Skeletal muscle satellite cell (primary cell): ENCODE data around the gene CHST12.
"Not testable (repeated sequence)": the region's sequence is repeated elsewhere in the genome, so short reads cannot be mapped to it uniquely, and the experiment has no call there.

Experiments
- H3K27me3 ChIP-seq: 2 replicates; pipeline ENCODE4 v1.7.0; 2013; ENCODE audit warnings: low read length; ENCODE audit not compliant: control insufficient read depth, insufficient read depth
- H3K36me3 ChIP-seq: 2 replicates; pipeline ENCODE4 v1.7.0; 2013; ENCODE audit warnings: mild to moderate bottlenecking, control low read depth, low read length; ENCODE audit not compliant: insufficient read depth
- H3K4me1 ChIP-seq: 2 replicates; pipeline ENCODE4 v1.7.0; 2013; ENCODE audit warnings: low read length; ENCODE audit not compliant: control insufficient read depth, insufficient read depth
- H3K4me2 ChIP-seq: 2 replicates; pipeline ENCODE4 v1.7.0; 2013; ENCODE audit warnings: mild to moderate bottlenecking, low read length
- H3K4me3 ChIP-seq: 2 replicates; pipeline ENCODE4 v1.7.0; 2013; ENCODE audit warnings: low read length
- H3K9ac ChIP-seq: 2 replicates; pipeline ENCODE4 v1.7.0; 2013; ENCODE audit warnings: mild to moderate bottlenecking, low read depth, low read length, moderate library complexity
- H3K9me3 ChIP-seq: replicated peaks from 2 replicates; pipeline ENCODE4 v1.7.0; 2013; ENCODE audit warnings: mild to moderate bottlenecking, control low read depth, low read length

CHST12 gene

GRCh38 chr7:2379821-2380450 is 23.5 kb upstream of the CHST12 start:
- H3K9ac ChIP-seq: no peak overlapping the region
- H3K36me3 ChIP-seq: peaks cover 65% of the 10 kb centered on the region
- H3K4me2 ChIP-seq: no peak overlapping the region
- H3K4me3 ChIP-seq: no peak overlapping the region
- H3K4me1 ChIP-seq: no peaks in the 10 kb centered on the region
- no peaks in the 10 kb centered on the region for H3K27me3 ChIP-seq
- H3K9me3 ChIP-seq: no peaks in the 10 kb centered on the region

- Histone ChIP-seq H3K27me3 (no peaks in the 10 kb centered on the region), H3K9me3 (no peaks in the 10 kb centered on the region), H3K9ac (no peak overlapping the region), H3K4me1 (no peaks in the 10 kb centered on the region), H3K4me2 (no peak overlapping the region), H3K36me3 (peaks cover 60% of the 10 kb centered on the region), H3K4me3 (no peak overlapping the region)
Measured at GRCh38 chr7:2380461-2380860, 22.9 kb upstream of the CHST12 start.

DNA sequence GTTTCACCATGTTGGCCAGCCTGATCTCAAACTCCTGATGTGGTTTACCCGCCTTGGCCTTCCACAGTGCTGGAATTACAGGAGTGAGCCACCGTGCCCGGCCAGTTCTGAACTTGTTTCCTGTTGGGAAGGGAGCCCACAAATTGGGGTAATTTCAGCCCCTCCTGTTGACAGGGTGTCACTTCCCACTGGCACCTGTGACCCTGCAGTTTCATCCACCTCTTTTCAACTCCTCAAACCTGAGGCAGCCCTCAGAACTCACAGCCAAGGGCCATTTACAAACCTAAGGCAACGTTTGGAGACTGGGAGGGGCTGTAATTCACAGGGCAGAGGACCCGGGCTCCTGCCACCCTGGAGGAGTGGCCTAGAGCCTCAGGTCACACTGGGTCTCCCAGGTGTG is 22.2 kb upstream of the CHST12 start:
- H3K9ac ChIP-seq: no peak overlapping the region
- H3K36me3 ChIP-seq: peaks cover 52% of the 10 kb centered on the region
- no peak overlapping the region for H3K4me2 ChIP-seq
- H3K9me3 ChIP-seq: no peaks in the 10 kb centered on the region
- no peak overlapping the region for H3K4me3 ChIP-seq
- H3K27me3 ChIP-seq: no peaks in the 10 kb centered on the region
- H3K4me1 ChIP-seq: no peaks in the 10 kb centered on the region

- Histone ChIP-seq H3K4me3 (no peak overlapping the region), H3K4me2 (no peak overlapping the region), H3K27me3 (no peaks in the 10 kb centered on the region), H3K9ac (no peak overlapping the region), H3K36me3 (peaks cover 45% of the 10 kb centered on the region), H3K4me1 (no peaks in the 10 kb centered on the region), H3K9me3 (no peaks in the 10 kb centered on the region)
Measured at GRCh38 chr7:2381881-2382509, 21.4 kb upstream of the CHST12 start.

DNA sequence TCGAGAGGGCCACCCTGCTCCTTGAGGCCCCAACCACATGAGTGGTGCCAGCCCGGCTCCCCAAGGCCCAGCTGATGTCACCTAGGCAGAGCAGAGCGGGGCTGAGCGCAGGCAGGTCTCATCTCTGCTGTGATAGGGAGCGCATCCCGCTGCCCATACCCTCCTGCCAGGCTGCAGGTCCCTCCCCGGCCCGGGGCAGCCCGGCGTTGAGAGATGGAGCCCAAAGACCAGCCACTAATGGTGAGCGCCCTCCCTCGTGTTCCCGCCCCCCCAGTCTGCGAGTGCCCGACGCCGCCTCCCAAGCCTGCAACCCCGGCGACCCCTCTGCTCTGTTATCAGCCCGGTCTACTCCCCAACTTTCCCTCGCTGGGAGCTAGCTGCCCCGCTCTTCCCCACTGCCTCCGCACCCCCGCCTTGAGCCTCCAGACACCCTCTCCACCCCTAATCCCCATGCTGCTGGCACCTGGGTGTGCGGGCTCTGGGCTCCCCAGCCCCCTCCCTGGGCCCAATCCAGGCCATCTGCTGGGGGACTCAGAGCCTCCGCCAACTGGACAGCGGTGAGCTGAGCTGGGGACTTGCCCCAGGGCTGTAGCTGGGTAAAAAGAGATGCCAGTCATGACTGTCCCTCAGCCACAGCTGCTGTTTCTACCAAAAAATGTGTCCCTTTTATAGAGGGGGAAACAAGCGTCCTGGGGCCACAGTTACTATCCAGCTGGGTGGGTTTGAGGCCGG is 19.7 kb upstream of the CHST12 start:
- Histone ChIP-seq H3K36me3 (peaks cover 35% of the 10 kb centered on the region), H3K9ac (no peak overlapping the region), H3K27me3 (no peaks in the 10 kb centered on the region), H3K4me1 (no peaks in the 10 kb centered on the region), H3K9me3 (no peaks in the 10 kb centered on the region), H3K4me2 (no peak overlapping the region), H3K4me3 (no peak overlapping the region)

DNA sequence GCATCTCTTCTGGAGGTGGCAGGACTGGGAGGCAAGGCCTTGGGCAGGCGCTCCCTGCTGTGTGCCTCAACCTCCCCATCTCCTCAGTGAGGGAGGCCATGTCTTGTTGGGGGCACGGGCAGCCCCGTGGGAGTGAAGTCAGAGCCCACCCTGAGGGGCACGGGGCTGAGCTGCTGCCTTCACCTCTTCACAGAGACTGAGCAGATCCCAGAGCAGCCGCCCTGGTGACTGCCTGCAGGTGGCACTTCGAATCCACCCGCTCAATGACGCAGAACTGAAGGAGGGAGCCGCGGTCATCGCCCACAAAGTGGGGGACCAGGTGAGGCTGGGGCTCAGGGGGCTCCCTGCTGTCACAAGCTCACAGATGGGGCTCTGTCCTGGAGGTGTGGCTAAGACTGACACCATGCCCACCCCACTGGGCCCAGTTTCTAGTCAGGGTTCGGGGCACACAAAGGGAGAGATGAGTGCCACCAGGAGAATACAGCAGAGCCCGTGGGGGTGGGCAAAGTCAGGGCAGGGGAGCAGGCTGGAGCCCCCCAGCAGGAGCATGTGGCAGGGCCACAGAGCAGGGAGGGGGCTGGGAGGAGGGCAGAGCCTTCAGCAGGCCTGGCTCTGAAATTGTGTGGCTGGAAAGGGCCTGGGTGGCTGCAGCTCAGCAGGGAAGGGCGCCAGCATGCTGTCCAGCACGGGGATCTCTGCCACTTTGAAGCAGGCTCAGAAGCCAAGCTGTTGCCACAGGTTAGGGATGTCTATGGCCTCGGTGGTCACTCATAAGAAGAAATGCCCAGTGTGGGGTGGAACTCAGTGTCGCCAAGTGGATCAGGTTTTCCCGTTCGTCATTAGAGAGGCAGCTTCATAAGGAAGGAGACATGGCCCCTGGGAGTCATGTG is 18.8 kb upstream of the CHST12 start:
- Histone ChIP-seq H3K4me2 (no peak overlapping the region), H3K9me3 (no peaks in the 10 kb centered on the region), H3K4me1 (no peaks in the 10 kb centered on the region), H3K36me3 (peaks cover 26% of the 10 kb centered on the region), H3K4me3 (no peak overlapping the region), H3K27me3 (no peaks in the 10 kb centered on the region), H3K9ac (no peak overlapping the region)

DNA sequence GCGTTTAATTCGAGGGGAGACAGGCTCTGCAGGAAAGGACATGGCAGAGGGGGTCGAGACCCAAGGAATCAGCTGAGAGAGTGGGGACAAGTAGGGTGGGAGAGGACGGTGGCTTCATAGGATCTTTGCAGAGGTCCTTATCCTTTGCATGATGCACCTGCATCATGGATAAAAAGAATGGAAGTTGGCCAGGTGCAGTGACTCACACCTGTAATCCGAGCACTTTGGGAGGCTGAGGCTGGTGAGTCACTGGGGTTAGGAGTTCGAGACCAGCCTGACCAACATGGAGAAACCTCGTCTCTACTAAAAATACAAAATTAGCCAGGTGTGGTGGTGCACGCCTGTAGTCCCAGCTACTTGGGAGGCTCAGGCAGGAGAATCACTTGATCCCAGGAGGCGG is 17.3 kb upstream of the CHST12 start:
- H3K9me3 ChIP-seq, H3K9ac ChIP-seq, H3K4me3 ChIP-seq, H3K4me1 ChIP-seq, H3K27me3 ChIP-seq, H3K4me2 ChIP-seq: not testable (repeated sequence)
- peaks cover 11% of the 10 kb centered on the region for H3K36me3 ChIP-seq

GRCh38 chr7:2386964-2387669 is 16.3 kb upstream of the CHST12 start:
- no peak overlapping the region for H3K4me2 ChIP-seq
- no peaks in the 10 kb centered on the region for H3K27me3 ChIP-seq
- H3K4me3 ChIP-seq: no peak overlapping the region
- H3K9me3 ChIP-seq: no peaks in the 10 kb centered on the region
- H3K9ac ChIP-seq: no peak overlapping the region
- H3K36me3 ChIP-seq: peaks cover 2% of the 10 kb centered on the region
- peaks cover 6% of the 10 kb centered on the region for H3K4me1 ChIP-seq

DNA sequence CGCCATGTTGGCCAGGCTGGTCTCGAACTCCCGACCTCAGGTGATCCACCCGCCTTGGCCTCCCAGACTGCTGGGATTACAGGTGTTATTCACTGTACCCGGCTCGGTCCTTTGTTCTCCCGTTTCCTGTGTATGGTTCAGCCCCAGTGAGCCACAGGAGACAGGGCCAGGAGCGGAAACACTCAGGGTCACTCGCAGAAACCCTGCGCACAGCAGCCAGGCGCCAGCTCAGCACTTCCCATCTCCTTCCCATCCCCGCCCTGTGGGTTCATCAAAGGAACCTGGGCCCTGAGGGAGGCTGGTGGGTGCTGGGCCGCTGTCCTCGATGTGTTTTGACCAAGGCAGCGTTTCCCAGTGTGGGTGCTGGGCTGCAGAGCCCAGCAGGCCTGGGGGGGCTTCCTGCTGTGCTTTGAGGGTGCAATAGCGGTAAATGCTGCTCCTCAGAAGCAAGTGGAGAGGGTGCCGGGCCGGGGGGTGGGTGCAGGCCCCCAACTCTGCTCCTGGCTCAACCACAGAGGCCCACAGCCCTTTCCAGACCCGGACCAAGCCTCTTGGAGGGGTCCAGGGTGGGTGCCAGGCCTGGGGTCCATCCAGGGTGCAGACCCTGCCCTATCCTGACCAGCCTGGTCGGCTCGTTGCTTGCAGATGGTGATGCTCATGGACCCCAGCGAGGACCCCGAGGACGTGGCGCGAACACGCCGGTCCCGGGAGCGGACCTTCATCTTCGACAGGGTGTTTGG is 15.3 kb upstream of the CHST12 start:
- Histone ChIP-seq H3K9me3 (no peaks in the 10 kb centered on the region), H3K4me2 (no peak overlapping the region), H3K9ac (no peak overlapping the region), H3K4me3 (no peak overlapping the region), H3K36me3 (no peaks in the 10 kb centered on the region), H3K27me3 (no peaks in the 10 kb centered on the region), H3K4me1 (peaks cover 6% of the 10 kb centered on the region)

DNA sequence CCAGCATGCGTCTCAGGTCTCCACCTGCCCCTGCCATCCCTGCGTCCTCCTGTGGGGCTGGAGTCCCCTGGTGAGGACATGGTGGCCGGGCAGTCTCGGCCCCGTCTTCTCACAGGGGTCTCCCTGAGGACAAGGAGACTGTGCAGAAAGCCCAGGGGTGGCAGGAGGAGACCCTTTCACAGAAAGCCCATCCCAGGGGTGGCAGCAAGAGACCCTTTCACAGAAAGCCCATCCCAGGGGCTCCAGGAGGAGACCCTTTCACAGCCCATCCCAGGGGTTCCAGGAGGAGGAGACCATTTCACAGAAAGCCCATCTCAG is 14.8 kb upstream of the CHST12 start:
- Histone ChIP-seq H3K36me3 (no peaks in the 10 kb centered on the region), H3K4me2 (no peak overlapping the region), H3K27me3 (no peaks in the 10 kb centered on the region), H3K4me3 (no peak overlapping the region), H3K9me3 (no peaks in the 10 kb centered on the region), H3K9ac (no peak overlapping the region), H3K4me1 (peaks cover 6% of the 10 kb centered on the region)
